Activated CD4-positive, alpha-beta T cell treated with anti-CD3 and anti-CD28 coated beads for 4 hours (primary cell): ENCODE results near the gene MAB21L3.
A peak's percentile ranks its signal among the peaks of the same experiment; 100 is the strongest.

ENCODE experiments used
- DNase-seq, 2 donors: peaks; one replicate each; pipeline ENCODE4 v3.0.0-alpha.2; 2020

The MAB21L3 gene

DNA sequence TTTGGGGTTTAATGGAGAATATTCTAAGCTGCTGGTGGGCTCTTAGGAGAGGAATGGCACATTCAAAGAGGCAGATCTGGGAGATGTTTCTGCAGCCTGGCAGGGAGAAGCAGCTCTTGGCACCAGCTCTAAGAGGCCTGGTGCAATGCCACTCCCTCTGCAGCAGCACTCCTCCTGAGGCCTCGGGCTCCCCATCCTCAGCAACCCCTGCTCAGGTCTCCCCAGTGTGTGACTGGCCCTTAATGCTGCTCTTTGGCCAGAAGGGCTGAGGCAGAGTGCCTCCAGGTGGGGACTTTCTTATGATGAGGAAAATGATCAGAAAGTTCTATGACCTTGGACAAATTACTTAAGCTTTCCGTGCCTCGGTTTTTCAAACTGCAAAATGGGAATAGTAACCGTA lies 55.5 kb downstream of the MAB21L3 start:
- no peak for DNase-seq

DNA sequence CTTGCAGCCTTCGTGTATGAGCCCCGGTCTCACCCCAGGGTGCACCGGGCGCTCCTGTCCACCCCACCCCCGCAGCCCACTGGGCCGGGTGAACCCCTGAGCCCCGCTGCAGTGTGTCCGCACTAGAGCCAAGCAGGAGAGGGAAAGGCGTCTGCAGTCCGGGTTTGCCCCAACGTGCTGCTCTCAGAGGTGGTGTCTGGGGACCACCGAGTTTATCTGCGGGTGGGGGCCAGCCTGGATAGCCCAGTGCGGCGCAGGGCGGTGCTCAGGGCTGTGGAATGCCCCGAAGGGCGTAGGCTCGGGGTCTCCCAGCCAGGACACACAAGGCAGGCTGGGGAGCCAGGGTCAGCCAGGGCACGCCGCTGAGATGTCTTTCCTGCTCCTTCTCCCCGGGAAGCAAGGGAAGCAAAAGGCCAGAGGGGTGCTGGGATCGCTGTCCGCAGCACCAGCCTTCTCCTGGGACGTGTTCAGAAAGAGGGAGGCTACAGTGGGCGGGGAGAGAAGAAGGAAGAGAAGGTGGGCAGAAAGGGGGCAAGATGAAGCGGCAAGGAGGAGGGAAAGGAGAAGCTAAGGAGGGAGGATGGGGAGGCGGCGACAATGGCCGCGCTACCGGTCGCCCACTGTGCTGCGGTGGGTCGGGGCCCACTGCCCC lies 56.6 kb downstream of the MAB21L3 start:
- DNase-seq = no peak

DNA sequence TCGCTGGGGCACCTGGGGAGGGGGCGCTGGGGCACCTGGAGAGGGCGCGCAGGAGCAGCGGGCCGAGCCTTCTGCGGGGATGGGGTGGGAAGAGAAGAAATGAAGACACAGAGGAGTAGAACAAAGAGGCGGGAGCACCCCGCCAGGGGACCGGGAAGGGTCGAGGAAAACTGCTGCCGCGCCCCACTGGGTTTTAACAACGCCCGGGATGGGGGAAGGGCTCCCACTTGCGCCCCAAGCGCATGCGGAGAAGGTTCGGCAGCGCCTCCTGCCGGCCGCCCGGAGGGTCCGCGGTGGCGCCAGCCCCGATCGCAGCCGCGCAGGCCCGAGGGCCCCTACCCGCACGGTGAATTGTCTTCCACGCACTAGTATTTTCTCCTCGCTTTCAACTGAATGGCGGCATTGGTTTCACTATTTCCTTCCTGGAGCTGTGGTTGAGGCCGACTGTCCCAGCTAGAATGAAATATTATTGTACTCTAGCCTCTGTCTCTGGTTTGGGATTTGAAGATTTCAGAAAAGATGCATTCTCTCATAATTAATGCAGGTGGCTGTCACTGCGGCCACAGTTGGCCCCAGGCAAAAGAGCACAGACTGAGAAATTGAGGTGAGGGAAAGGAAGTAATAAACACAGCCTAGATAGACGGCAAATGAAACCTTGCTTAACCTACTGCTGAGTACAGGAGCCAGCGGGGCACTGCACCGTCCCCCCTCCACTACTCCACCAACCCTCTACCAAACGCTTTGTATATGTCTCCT lies 57.3 kb downstream of the MAB21L3 start:
- DNase-seq = peak; percentile 80

DNA sequence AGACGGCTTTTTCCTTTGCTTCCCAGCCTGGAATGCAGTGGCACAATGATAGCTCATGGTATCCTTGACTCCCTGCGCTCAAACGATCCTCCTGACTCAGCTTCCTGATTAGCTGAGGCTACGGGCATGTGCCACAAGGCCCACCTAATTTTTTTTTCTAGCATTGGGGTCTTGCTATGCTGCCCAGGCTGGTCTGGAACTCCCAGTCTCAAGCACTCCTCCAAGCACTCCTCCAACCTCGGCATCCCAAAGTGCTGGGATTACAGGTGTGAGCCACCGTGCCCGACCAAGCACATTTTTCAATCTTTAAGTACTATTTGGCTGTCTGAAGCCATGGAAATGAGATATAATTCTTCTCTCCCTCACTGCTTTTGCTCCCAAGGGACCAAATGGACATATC lies 58.7 kb downstream of the MAB21L3 start:
- no peak for DNase-seq

DNA sequence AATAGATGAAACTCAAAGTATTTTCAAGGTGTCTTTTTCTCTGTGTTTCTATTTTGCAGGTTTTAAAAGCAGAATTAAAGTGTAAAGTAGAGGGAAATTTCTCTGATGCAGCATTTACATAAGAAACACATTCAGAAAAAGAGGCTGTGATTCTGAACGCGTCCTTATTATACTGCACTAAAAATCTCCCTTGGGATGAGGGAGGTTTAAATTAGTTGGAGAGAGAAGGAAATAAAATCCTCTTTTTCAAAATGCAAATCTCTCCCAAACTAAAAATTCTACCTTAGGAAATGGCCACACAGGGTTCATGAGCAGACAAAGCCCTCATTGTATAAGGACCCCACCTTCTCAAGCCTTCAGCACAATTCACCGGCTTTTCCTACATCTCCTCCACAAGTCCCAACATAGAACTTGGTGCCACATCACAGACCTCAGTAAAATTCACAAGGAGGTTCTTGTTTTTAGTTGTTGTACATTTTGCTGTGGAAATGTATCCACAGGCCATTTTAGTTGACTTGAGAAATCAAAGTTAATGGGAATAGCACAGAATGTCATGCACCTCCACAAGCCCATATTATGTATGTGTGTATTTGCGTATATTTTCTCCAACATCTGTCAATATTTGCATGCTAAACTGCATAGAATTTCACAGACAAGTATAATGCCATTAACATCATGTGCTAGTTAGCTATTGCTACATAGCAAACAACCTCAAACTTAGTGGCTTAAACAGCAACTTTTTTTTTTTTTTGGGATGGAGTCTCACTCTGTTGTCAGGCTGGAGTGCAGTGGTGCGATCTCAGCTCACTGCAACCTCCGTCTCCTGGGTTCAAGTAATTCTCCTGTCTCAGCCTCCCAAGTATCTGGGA lies 59.8 kb downstream of the MAB21L3 start:
- DNase-seq = no peak

DNA sequence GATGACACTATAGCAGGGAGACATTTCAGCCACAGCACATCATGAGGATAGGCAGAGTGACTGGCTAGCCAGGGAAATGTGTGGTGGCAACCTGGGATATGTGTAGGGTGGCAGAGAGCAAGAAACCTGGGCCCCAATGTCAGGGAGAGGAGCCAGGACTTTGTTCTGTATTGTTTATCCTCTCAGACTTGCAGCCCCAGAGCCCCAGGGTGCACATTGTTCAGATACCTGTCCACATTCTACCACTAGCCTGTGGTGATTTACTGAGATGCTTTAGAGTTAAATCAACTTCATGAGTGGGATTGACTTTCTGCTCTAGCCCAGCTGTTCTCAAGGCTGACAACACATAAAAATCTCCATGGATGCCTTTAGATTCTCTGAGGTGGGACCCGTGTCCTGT lies 61.5 kb downstream of the MAB21L3 start:
- no peak for DNase-seq

DNA sequence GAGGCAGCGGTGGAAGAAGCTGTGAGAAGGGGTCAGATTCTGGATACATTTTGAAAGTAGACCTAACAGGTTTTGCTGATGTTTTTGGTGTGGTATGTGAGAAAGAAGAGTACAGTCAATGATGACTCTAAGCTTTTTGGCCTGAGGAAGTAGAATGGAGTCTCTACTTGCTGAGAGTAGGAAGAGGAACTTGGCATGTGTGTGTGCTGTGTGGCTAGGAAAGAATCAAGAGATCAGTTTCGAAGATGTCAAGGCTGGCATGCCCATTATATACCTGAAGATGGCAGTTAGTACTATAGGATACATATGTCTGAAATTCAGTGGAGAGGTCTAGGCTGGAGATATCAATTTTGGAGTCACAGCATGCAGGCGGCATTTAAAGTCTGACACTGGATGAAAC lies 64.4 kb downstream of the MAB21L3 start:
- no peak for DNase-seq

DNA sequence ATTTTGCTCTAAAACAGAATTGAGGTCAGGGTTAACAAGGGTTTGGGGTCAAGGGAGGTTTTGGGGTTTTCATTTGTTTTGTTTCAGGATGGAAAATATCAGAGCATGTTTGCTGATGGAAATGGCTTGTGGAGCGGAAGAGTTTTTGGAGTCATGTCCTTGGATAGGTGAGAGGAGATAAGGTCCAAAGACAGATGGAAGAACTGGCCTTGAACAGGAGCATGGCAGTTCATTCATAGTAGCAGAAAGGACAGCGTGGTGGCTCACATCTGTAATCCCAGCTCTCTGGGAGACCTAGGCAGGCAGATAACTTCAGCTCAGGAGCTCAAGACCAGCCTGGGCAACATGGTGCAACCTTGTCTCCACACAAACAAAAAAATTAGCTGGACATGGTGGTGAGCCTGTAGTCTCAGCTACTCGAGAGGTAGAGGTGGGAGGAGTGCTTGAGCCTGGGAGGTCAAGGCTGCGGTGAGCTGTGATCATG lies 65.1 kb downstream of the MAB21L3 start:
- DNase-seq = no peak

DNA sequence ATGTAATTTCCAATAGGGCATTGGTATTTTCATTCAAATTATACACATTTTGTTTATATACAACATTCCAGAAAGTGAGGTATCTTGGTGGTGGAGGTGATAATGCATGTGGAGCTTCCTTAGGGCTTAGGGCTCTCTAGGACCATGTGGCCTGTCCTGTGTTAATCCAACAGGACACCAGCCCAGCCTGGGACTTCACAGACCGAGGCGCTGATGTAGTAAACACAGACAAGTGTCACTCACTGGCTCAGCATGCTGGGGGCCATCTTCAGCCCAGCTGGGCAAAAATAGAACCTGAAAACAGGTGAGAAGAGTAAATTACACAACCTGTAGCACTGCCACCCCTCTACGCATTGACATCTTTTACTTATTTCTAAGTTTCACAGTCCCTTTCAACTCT lies 66.7 kb downstream of the MAB21L3 start:
- DNase-seq = no peak

DNA sequence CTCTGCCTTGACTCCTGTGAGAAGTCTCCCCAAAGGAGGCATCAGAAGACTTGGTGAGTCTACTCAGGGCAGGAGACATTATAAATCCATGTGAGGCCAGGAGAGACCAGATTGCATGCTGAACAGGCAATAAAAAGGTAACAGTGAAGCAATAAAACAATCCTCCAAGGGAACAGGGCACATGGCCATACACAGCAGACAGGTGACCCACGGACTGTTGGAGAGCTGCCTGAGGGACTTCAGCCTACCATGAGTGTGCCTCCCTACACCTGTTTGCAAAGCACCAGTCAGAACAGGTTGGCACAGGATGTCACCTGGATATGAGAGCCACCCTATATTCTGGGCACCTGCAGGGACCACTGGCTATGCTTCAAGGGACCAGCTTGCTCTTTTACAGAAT lies 67.6 kb downstream of the MAB21L3 start:
- no peak for DNase-seq

DNA sequence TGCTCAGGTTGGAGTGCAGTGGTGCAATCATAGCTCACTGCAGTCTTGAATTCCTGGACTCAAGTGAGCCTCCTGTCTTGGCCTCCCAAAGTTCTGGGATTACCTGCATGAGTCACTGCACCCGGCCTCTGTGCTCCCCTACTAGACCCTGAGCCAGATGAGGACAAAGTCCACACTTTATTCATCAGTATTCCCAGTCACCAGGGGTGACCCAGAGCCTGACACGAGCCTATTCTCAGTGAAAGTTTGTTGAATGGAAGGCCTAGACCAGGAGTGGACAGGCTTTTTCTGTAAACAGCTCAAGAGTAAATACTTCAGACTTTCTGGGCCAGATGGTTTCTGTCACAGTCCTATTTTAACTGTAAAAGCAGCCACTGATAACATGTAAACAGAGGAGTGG lies 68.2 kb downstream of the MAB21L3 start:
- no peak for DNase-seq

DNA sequence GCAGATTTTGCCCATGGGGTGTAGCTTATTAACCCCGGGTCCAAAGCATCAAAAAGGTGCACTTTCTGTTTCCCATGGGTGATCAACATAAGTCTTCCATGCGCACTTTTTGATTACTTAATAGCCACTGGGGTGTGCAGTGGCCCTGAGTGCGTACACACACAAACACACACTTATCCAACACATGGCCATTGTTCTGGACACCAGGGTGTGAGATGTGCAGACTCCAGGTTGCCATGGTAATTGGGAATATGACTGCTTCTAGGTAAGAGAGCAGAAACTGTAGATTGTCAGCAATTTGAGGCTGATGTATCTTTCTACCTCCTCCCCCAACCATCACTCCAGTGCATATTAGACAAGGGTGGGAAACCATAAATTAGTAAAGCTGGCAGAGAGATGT lies 68.8 kb downstream of the MAB21L3 start:
- no peak for DNase-seq

DNA sequence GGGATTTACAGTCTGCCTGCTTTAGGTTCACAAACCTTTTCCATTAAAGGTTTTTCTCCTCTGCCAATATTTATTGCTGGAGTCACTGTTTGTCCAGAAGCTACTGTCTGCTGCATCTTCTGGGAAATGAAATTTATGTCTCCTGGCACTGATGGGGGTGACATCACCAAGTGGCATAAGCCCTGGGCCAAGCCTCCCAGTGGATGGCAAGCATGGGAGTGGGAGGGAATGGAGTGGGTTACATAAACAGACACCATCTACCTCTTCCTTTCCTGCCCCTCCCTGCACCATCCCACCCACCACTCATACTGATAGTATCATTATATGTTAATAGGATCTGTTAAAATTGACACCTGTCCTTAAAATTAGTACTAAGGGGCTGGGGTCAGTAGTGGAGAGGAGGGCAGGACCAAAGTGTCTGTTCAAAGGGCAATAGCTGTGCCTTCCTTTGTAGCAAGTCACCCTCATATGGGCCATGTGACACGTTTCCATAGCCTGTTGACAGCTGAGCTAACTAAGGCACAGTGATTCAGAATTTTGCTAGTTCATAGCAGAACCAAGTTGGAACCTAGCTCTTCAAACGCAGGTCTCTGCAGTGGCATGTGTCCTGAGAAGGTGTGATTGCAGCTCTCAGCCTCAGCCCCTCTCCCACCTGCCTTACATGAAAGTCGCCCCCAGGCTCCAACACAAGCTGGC lies 71.0 kb downstream of the MAB21L3 start:
- DNase-seq = no peak
